IMR-90 (cell line): Measurements from ENCODE around the gene DHRS13. TPM values are rescaled to one million over a fixed set of nuclear protein-coding genes. Genes with fewer than 3 reads are reported as not detected.

Experiments
- ATAC-seq: fragments of 200-7000 bp; cut with Tn5 transposase; 2 replicates; pipeline ENCODE4 v1.9.1; 2020; ENCODE audit warnings: low read depth, mild to moderate bottlenecking, moderate library complexity
- BruUV-seq: library from RNA; stranded (reverse); fragments of 400-500 nt; replicated peaks from 2 replicates; lab custom pipeline; 2021; lab: Mats Ljungman, UMichigan
- CTCF ChIA-PET: fragments of 300-600 bp; formaldehyde crosslinking; extraction: SDS; loops from one replicate; lab custom pipeline; 2021; ENCODE audit warnings: antibody characterized with exemption; lab: Yijun Ruan, JAX
- POLR2A ChIA-PET: fragments of 300-600 bp; sonication (Branson Sonifier 250); formaldehyde crosslinking; loops from one replicate; lab custom pipeline; 2022; ENCODE audit warnings: antibody characterized with exemption; ENCODE audit not compliant: unreplicated experiment; lab: Charles Lee
- DNase-seq: peaks from one replicate; pipeline ENCODE4 v3.0.0; 2013
- H2AFZ ChIP-seq: replicated peaks from 2 replicates; pipeline ENCODE3; 2013; ENCODE audit warnings: low read length, mild to moderate bottlenecking; ENCODE audit not compliant: poor library complexity
- H2AK5ac ChIP-seq: 2 replicates; pipeline ENCODE4 v1.6.1; 2013; ENCODE audit warnings: low read depth, low read length, inconsistent platforms
- H2AK9ac ChIP-seq: replicated peaks from 2 replicates; pipeline ENCODE3; 2013; ENCODE audit warnings: mild to moderate bottlenecking, low read depth, low read length, moderate library complexity; ENCODE audit not compliant: poor library complexity
- H2BK120ac ChIP-seq: 2 replicates; pipeline ENCODE4 v1.6.1; 2013; ENCODE audit warnings: low read depth, low read length, inconsistent platforms
- H2BK15ac ChIP-seq: 3 replicates; pipeline ENCODE4 v1.6.1; 2013; ENCODE audit warnings: low read depth, low read length, inconsistent platforms
- H2BK20ac ChIP-seq: 2 replicates; pipeline ENCODE4 v1.6.1; 2013; ENCODE audit warnings: low read depth, mild to moderate bottlenecking, inconsistent platforms, low read length, moderate library complexity
- H2BK5ac ChIP-seq: 2 replicates; pipeline ENCODE4 v1.6.1; 2013; ENCODE audit warnings: mild to moderate bottlenecking, low read depth, low read length, inconsistent platforms; ENCODE audit not compliant: poor library complexity, severe bottlenecking
- H3K14ac ChIP-seq: replicated peaks from 2 replicates; pipeline ENCODE4 v1.6.1; 2013; ENCODE audit warnings: low read depth, low read length, inconsistent platforms
- H3K18ac ChIP-seq: 2 replicates; pipeline ENCODE4 v1.6.1; 2013; ENCODE audit warnings: low read depth, low read length, control low read depth
- H3K23ac ChIP-seq: 2 replicates; pipeline ENCODE4 v1.6.1; 2013; ENCODE audit warnings: low read depth, low read length, inconsistent platforms
- H3K27ac ChIP-seq: 2 replicates; pipeline ENCODE4 v1.5.1; 2013; ENCODE audit warnings: mild to moderate bottlenecking, control low read depth, low read length; ENCODE audit not compliant: insufficient read depth
- H3K27me3 ChIP-seq: 2 replicates; pipeline ENCODE4 v1.6.1; 2013; ENCODE audit warnings: low read length; ENCODE audit not compliant: control insufficient read depth, insufficient read depth
- H3K36me3 ChIP-seq: 2 replicates; pipeline ENCODE4 v1.6.1; 2013; ENCODE audit warnings: low read length, mixed read lengths; ENCODE audit not compliant: control insufficient read depth, insufficient read depth
- H3K4ac ChIP-seq: 2 replicates; pipeline ENCODE4 v1.6.1; 2013; ENCODE audit warnings: low read depth, low read length, inconsistent platforms
- H3K4me1 ChIP-seq: 2 replicates; pipeline ENCODE4 v1.6.1; 2013; ENCODE audit warnings: low read length, mixed read lengths; ENCODE audit not compliant: control insufficient read depth, insufficient read depth
- H3K4me2 ChIP-seq: 2 replicates; pipeline ENCODE4 v1.6.1; 2013; ENCODE audit warnings: low read depth, mild to moderate bottlenecking, control low read depth, low read length, moderate library complexity
- H3K4me3 ChIP-seq: 2 replicates; pipeline ENCODE4 v1.5.1; 2013; ENCODE audit warnings: low read depth, mild to moderate bottlenecking, control low read depth, low read length, moderate library complexity; ENCODE audit not compliant: insufficient read depth
- H3K56ac ChIP-seq: 2 replicates; pipeline ENCODE4 v1.6.1; 2013; ENCODE audit warnings: low read length, inconsistent platforms; ENCODE audit not compliant: insufficient read depth; ENCODE audit errors: extremely low read depth
- H3K79me1 ChIP-seq, 2 experiments: 2 replicates each; pipeline ENCODE4 v1.6.1; 2013; ENCODE audit warnings: low read length in 2 of 2, inconsistent platforms in 1 of 2, low read depth in 1 of 2
- H3K9ac ChIP-seq: 2 replicates; pipeline ENCODE4 v1.6.1; 2013; ENCODE audit warnings: low read depth, low read length, control low read depth
- H3K9me1 ChIP-seq: 2 replicates; pipeline ENCODE4 v1.6.1; 2013; ENCODE audit warnings: low read length, inconsistent platforms; ENCODE audit not compliant: insufficient read depth
- H3K9me3 ChIP-seq: 2 replicates; pipeline ENCODE4 v1.6.1; 2013; ENCODE audit warnings: low read length; ENCODE audit not compliant: control insufficient read depth, insufficient read depth
- H4K20me1 ChIP-seq: 2 replicates; pipeline ENCODE4 v1.6.1; 2013; ENCODE audit warnings: low read length, inconsistent platforms; ENCODE audit not compliant: insufficient read depth
- H4K5ac ChIP-seq: 2 replicates; pipeline ENCODE4 v1.6.1; 2013; ENCODE audit warnings: mild to moderate bottlenecking, low read depth, low read length, control low read depth
- H4K8ac ChIP-seq, 2 experiments: 2 replicates each; pipeline ENCODE4 v1.6.1; 2013; ENCODE audit warnings: low read depth in 2 of 2, low read length in 2 of 2, control low read depth in 1 of 2, inconsistent platforms in 1 of 2
- H4K91ac ChIP-seq: 2 replicates; pipeline ENCODE4 v1.6.1; 2013; ENCODE audit warnings: low read depth, low read length, inconsistent platforms; ENCODE audit not compliant: insufficient read depth
- NFE2L2 ChIP-seq: fragments of 150-350 bp; IDR thresholded peaks from 2 replicates; pipeline ENCODE4 v1.6.1; 2016; ENCODE audit warnings: low read depth, mild to moderate bottlenecking, low read length
- RCOR1 ChIP-seq: IDR thresholded peaks from 2 replicates; pipeline ENCODE4 v1.6.1; 2012; ENCODE audit warnings: mild to moderate bottlenecking, low read length, improper control_type of control experiment; ENCODE audit not compliant: insufficient replicate concordance
- WGBS, 2 experiments: methylation state at CpG; one replicate each; pipeline versions ENCODE4 v1.1.5 to v1.1.7; 2013; ENCODE audit warnings: missing lambda C conversion rate in 2 of 2; ENCODE audit not compliant: insufficient read length in 1 of 2; ENCODE audit errors: extremely low coverage in 2 of 2; 5-methylcytosine and 5-hydroxymethylcytosine counted together
- dilution Hi-C: fragments of 300-500 bp; cut with HindIII; formaldehyde crosslinking; loops from one replicate; pipeline ENCODE4 v1.14.3; 2018; ENCODE audit warnings: low sequenced_read_pairs; ENCODE audit not compliant: unreplicated experiment
- in situ Hi-C: fragments of 300-500 bp; cut with MboI; formaldehyde crosslinking; loops from 3 replicates; pipeline ENCODE4 v1.14.3; 2019; ENCODE audit warnings: low sequenced_read_pairs, inconsistent platforms, mixed read lengths
- intact Hi-C: fragments of 100-400 bp; cut with micrococcal nuclease; formaldehyde crosslinking; loops from 2 replicates; pipeline ENCODE4 v1.10.0; 2022
- polyA plus RNA-seq, 3 experiments: library from polyadenylated mRNA; depleted of rRNA; stranded (reverse); fragments of >200 nt; gene quantifications; 2 replicates each; pipeline ENCODE4 v1.2.3, GENCODE V29; 2012; ENCODE audit warnings: low replicate concordance in 1 of 3
- total RNA-seq: library from RNA; depleted of rRNA; stranded (reverse); fragments of >200 nt; gene quantifications from 2 replicates; pipeline ENCODE4 v1.2.3, GENCODE V29; 2012

The DHRS13 gene
- total and polyA plus RNA-seq, 2 of the 4 experiments (the other 2 are of a cell fraction) = 2.7 to 3.9 TPM

DNA sequence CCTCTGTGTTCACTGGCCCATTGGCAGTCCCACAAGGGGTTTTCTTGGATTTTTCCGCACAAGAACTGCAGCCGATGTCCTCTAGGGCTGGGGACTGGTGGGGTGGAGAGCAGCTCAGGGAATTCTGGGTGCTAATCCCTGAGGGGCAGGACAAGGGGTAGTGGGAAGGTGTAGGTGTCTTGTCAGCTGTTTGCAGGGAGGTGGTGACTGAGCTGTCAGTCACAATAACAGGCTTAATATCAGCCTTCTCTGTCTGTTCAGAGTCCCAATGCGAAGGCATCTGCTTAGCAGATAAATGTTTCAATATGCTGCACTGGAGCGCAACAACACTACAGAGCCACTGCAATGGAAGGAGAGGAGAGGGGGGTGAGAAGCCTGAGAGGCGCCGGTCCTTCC is 10.1 kb upstream of the DHRS13 start:
- Histone ChIP-seq H3K9ac (no peak overlapping the region), H3K4ac (no peak overlapping the region), H2AK9ac (no peak overlapping the region), H3K79me1 (peaks cover 28 to 57% of the 10 kb centered on the region in 2 experiments), H3K56ac (no peak overlapping the region), H3K14ac (no peak overlapping the region), H2BK15ac (no peak overlapping the region), H3K4me3 (no peak overlapping the region), H2AK5ac (no peak overlapping the region), H2BK20ac (no peak overlapping the region), H4K91ac (no peak overlapping the region), H3K27me3 (no peaks in the 10 kb centered on the region), H4K5ac (no peak overlapping the region), H4K20me1 (peaks cover 40% of the 10 kb centered on the region; the same call in 1 of the 2 replicates), H4K8ac (no peak overlapping the region), H2AFZ (no peak overlapping the region), H3K9me3 (no peaks in the 10 kb centered on the region), H2BK5ac (no peak overlapping the region), H2BK120ac (no peak overlapping the region), H3K27ac (no peak overlapping the region), H3K36me3 (peaks cover 75% of the 10 kb centered on the region), H3K23ac (no peak overlapping the region), H3K9me1 (peaks cover 7% of the 10 kb centered on the region), H3K4me2 (no peak overlapping the region), H3K18ac (no peak overlapping the region), H3K4me1 (peaks cover 13% of the 10 kb centered on the region)
- DNase-seq = no peak
- CTCF ChIA-PET = interaction anchor here (1.0 kb wide), 1 partner anchor 186 kb away, joined by 3 read pairs; no protein-coding TSS in a partner anchor
- no TSS peak for BruUV-seq
- dilution Hi-C loops = no loop called here
- POLR2A ChIA-PET = no interaction called here
- no peak for ATAC-seq
- no peak for TF ChIP-seq RCOR1
- TF ChIP-seq NFE2L2 = no peak
- in situ Hi-C loops = no loop called here
- intact Hi-C loops = no loop called here
- WGBS, 2 experiments = 100% methylated on average over 1 of the region's 6 CpGs; no CpG with 5 or more reads in 1 of the 2 experiments
